ENCODE results near the gene ELFN2. TPM values are rescaled to one million over a fixed set of nuclear protein-coding genes. Genes with fewer than 3 reads are reported as not detected.

Gene ELFN2
- total and polyA plus RNA-seq, 2 of the 13 experiments (the other 11 are each of a cell fraction or from before 2014, with no cell fraction given): 0.01 TPM; not detected in 1

- Histone ChIP-seq H3K9ac (ENCODE audit: insufficient read depth, low read depth, low read length) (no peak overlapping the region), H3K36me3 (replicated peaks in 1 of 2; ENCODE audit: control insufficient read depth in 1 of 2, insufficient read depth in 2 of 2, low read length in 2 of 2) (no peaks in the 10 kb centered on the region), H3K27ac (ENCODE audit: extremely low read length, insufficient read depth, low read length) (no peak overlapping the region), H3K27me3 (ENCODE audit: control insufficient read depth in 1 of 2, insufficient read depth in 2 of 2, low read length in 2 of 2) (peaks cover 2 to 30% of the 10 kb centered on the region in 2 experiments; a peak in 4 of 5 replicates), H3K4me1 (ENCODE audit: insufficient read depth, low read length) (no peaks in the 10 kb centered on the region), H2AFZ (ENCODE audit: low read length) (no peak overlapping the region), H3K4me3 (replicated peaks in 1 of 3; ENCODE audit: insufficient read depth in 1 of 3, low read depth in 2 of 3, low read length in 3 of 3) (no peak overlapping the region), H4K20me1 (ENCODE audit: insufficient read depth, low read length) (no peaks in the 10 kb centered on the region), H3K4me2 (ENCODE audit: low read depth, low read length) (no peak overlapping the region), H3K79me2 (ENCODE audit: insufficient read depth, low read length) (no peaks in the 10 kb centered on the region), H3K9me3 (ENCODE audit: low read length) (no peaks in the 10 kb centered on the region)
- intact Hi-C loops (cut with micrococcal nuclease; ENCODE audit: unreplicated experiment): no loop called here
- FAIRE-seq (no peak), ATAC-seq (no peak), DNase-seq (ENCODE audit: low spot score) (no peak)
- CTCF ChIA-PET (ENCODE audit: low intra/inter-chr PET ratio, low total read pairs): no interaction called here
- no TSS peak for BruUV-seq (replicated peaks)
- in situ Hi-C loops (cut with HindIII; ENCODE audit: extremely low pct_ligation_motif_present, low pct_unique_long_range_greater_than_20kb): no loop called here
- POLR2A ChIA-PET: no interaction called here
- 19% methylated on average over 11 of the region's 11 CpGs for WGBS (ENCODE audit: low lambda C conversion rate)
- TF ChIP-seq NAIF1 (CRISPR knock-in tag; IDR thresholded peaks at IDR 0.05; ENCODE audit: borderline replicate concordance) (no peak), SNAPC4 (CRISPR knock-in tag; IDR thresholded peaks at IDR 0.05) (no peak), MAFK (conservative IDR thresholded peaks at IDR 0.05 in 1 of 2, IDR thresholded peaks at IDR 0.05 in 1 of 2; ENCODE audit: low read length in 2 of 2) (no peak), ZNF441 (CRISPR knock-in tag; IDR thresholded peaks at IDR 0.05; ENCODE audit: borderline replicate concordance) (no peak), ZNF768 (CRISPR knock-in tag; IDR thresholded peaks at IDR 0.05) (no peak), NR2F2 (IDR thresholded peaks at IDR 0.05; ENCODE audit: borderline replicate concordance, low read depth) (no peak), ZNF275 (CRISPR knock-in tag; IDR thresholded peaks at IDR 0.05; ENCODE audit: borderline replicate concordance) (no peak), ZNF720 (CRISPR knock-in tag; IDR thresholded peaks at IDR 0.05) (no peak), WIZ (CRISPR knock-in tag; IDR thresholded peaks at IDR 0.05) (no peak), ZNF747 (CRISPR knock-in tag; IDR thresholded peaks at IDR 0.05; ENCODE audit: borderline replicate concordance) (no peak), TBX2 (CRISPR knock-in tag; IDR thresholded peaks at IDR 0.05; ENCODE audit: borderline replicate concordance) (no peak), DMAP1 (CRISPR knock-in tag; IDR thresholded peaks at IDR 0.05) (no peak), ZNF576 (CRISPR knock-in tag; IDR thresholded peaks at IDR 0.05) (no peak)
Observed at GRCh38 chr22:37404091-37404490, 23.2 kb downstream of the ELFN2 start.

All from HepG2 (cell line).